Muscle of arm (tissue), 12 donors: Measurements from ENCODE around the gene NELFE. TPM values are rescaled to one million over a fixed set of nuclear protein-coding genes. Genes with fewer than 3 reads are reported as not detected.
A peak's percentile ranks its signal among the peaks of the same experiment; 100 is the strongest.
"Not testable (repeated sequence)": the region's sequence is repeated elsewhere in the genome, so short reads cannot be mapped to it uniquely, and the experiment has no call there.

ENCODE experiments used
- DNase-seq: peaks from one replicate; pipeline ENCODE4 v3.0.0-alpha.2; 2013
- polyA plus RNA-seq, 12 donors: library from polyadenylated mRNA; unstranded; fragments of 120-200 nt; gene quantifications; one replicate each; pipeline ENCODE4 v1.2.1, GENCODE V29; 2013; ENCODE audit not compliant: insufficient read length in 12 of 12

The NELFE gene
- polyA plus RNA-seq, 12 donors = 54.1 to 83.6 (median 59.8) TPM; not detected in 1

DNA sequence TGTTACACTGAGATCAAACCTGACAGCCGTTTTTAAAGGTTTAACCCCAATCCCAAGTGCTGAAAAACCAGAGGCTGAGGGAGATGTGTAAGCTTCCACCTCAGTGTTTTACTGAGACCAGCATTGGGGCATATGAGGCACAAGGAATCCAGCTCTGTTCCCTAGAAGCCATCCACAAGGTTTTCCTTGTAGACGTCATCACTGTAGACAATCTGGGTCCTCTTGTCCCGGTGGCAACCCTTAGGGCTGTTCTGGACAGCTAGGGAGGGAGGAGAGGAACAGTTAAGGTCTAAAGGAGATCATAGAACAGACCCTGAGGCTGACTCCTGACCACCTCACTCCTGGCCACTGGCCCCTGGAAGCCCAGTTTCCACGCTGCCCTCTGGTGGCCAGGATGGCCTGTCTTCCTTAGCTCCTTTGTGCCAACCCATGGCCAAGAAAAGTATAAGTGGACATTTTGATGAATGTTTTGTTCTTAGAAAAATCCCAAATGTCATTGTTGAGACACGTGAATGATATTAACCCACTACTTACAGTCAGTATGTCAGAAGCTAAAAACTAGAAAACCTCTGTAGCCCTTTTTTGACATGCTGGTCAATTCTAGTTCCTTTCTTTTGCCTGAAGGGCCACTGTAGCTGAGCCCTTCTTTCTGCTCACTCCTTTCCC is 6.5 kb downstream of the NELFE start:
- peak; percentile 30 for DNase-seq

DNA sequence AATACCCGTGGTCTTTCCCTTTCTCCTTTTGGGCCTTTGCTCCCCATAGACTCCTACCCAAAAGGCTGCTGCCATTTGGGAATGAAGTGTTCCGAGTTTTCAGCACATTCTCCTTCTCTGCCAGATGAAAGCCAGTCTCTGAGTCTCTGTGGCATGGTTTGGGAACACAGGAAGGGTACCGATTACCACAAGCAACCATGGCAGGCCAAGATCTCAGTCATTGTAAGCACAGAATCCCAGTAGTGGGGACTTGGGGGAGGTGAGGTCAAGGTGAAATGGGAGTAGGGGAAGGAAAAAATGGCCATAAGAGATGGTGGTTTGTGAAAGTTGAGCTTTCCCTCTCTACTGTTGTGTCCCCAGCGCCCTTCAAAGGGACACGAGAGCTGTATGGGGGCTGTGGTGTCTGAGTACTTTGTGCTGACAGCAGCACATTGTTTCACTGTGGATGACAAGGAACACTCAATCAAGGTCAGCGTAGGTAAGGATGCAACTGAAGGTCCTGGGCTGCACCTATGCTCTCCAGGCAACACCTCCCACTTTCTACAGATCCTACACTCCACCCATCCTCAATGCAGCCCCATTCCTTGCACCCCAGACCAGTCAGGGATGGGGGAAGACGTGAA is 8.7 kb downstream of the NELFE start:
- no peak for DNase-seq

DNA sequence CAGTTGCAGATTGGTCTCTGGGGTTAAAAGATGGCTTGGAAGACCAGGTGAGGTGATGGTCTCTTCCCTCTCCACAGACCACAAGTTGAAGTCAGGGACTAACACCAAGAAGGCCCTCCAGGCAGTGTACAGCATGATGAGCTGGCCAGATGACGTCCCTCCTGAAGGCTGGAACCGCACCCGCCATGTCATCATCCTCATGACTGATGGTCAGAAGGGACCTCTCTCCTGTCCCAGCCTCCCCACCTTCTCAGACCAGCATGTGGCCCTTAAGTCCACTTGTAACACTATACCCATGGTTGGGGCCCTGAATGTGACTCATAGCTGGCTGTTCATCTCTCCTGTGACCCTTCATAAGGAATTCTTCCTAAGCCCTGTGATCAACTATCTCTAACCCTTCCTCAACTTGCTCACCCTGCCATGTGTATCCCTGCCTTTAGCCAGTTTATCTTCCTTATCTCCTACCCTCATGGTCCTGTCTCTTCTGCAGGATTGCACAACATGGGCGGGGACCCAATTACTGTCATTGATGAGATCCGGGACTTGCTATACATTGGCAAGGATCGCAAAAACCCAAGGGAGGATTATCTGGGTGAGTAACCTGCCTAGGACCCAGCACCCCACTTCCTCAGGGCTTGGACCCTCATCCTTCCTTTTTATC is 9.9 kb downstream of the NELFE start:
- no peak for DNase-seq

DNA sequence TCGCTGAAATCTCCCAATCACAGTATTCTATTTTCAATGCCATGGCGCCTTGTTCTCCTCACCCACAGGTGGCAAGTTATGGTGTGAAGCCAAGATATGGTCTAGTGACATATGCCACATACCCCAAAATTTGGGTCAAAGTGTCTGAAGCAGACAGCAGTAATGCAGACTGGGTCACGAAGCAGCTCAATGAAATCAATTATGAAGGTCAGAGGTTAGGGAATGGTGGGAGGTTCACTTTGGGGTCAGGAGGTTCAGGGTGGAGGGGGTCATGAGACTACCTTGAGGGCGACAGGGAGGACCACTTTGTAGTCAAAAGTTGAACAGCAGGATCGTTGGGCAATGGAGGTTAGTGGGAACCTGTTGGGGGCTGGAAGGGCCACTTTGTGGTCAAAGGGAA is 10.5 kb downstream of the NELFE start:
- no peak for DNase-seq

DNA sequence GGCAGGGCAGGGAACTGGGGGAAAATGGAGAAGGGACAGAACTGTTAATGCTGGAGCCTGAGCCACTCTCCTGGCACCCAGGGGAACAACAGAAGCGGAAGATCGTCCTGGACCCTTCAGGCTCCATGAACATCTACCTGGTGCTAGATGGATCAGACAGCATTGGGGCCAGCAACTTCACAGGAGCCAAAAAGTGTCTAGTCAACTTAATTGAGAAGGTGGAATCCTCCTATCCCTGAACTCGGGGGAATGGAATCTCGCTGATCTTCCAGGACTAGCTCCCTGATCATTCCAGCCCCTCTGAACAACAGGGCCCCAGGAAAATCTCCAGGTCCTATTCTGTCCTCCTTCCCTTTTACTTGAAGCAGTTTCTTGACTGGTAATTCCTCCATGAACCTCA is 10.9 kb downstream of the NELFE start:
- no peak for DNase-seq

DNA sequence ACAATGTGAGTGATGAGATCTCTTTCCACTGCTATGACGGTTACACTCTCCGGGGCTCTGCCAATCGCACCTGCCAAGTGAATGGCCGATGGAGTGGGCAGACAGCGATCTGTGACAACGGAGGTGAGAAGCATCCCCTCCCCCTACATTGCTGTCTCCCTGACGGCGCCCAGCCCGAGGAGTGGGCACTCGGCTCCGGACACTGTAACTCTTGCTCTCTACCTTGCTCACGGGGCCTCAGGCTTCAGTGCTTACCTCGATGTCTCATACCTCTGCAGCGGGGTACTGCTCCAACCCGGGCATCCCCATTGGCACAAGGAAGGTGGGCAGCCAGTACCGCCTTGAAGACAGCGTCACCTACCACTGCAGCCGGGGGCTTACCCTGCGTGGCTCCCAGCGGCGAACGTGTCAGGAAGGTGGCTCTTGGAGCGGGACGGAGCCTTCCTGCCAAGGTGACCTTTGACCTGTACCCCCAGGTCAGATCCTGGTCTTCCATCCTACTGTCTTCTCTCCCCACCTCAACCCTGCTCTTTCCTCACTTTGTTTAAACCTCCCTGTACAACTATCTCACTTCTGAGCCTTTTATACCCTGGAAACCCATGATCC is 11.6 kb downstream of the NELFE start:
- no peak for DNase-seq

DNA sequence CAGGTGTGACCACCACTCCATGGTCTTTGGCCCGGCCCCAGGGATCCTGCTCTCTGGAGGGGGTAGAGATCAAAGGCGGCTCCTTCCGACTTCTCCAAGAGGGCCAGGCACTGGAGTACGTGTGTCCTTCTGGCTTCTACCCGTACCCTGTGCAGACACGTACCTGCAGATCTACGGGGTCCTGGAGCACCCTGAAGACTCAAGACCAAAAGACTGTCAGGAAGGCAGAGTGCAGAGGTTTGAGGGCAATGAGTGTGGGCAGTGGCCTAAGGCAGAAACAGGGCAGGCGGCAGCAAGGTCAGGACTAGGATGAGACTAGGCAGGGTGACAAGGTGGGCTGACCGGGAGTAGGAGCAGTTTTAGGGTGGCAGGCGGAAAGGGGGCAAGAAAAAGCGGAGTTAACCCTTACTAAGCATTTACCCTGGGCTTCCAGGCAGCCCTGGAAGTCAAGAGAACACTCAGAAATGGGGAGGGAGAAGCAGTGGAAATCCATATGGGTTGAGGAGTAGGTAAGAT is 12.3 kb downstream of the NELFE start:
- DNase-seq = no peak

DNA sequence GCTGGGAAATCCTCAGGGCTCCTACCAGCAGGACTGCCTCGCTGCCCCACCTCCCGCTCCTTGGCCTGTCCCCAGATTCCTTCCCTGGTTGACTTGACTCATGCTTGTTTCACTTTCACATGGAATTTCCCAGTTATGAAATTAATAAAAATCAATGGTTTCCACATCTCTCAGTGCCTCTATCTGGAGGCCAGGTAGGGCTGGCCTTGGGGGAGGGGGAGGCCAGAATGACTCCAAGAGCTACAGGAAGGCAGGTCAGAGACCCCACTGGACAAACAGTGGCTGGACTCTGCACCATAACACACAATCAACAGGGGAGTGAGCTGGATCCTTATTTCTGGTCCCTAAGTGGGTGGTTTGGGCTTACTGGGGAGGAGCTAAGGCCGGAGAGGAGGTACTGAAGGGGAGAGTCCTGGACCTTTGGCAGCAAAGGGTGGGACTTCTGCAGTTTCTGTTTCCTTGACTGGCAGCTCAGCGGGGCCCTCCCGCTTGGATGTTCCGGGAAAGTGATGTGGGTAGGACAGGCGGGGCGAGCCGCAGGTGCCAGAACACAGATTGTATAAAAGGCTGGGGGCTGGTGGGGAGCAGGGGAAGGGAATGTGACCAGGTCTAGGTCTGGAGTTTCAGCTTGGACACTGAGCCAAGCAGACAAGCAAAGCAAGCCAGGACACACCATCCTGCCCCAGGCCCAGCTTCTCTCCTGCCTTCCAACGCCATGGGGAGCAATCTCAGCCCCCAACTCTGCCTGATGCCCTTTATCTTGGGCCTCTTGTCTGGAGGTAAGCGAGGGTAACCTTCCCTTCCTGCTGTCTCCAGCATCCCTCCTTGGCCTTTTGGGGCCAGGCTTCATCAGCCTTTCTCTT is 13.0 kb downstream of the NELFE start, which contains the start of gene CFB:
TSS of gene CFB (plus strand) at position 589 of the 863 bp plus-strand sequence. CDS start at position 716, 127 bp downstream.
- DNase-seq = peak; percentile 46

DNA sequence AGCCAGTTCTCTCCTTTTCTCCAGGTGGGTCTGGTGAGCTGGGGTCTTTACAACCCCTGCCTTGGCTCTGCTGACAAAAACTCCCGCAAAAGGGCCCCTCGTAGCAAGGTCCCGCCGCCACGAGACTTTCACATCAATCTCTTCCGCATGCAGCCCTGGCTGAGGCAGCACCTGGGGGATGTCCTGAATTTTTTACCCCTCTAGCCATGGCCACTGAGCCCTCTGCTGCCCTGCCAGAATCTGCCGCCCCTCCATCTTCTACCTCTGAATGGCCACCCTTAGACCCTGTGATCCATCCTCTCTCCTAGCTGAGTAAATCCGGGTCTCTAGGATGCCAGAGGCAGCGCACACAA is 13.6 kb downstream of the NELFE start:
- no peak for DNase-seq

DNA sequence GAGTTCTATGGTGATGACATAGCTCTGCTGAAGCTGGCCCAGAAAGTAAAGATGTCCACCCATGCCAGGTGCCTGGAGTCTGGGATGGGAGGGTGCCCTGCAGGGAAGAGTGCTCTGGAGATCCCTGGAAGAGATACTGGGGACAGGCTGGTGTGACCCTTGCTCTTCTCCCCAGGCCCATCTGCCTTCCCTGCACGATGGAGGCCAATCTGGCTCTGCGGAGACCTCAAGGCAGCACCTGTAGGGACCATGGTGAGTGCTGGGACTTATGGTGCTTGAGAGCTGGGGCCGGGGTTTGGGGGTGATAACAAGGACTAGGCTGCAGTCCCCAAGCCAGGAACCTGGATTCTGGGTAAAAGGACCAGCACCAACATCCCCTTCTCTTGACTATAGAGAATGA is 15.0 kb downstream of the NELFE start:
- DNase-seq = no peak

DNA sequence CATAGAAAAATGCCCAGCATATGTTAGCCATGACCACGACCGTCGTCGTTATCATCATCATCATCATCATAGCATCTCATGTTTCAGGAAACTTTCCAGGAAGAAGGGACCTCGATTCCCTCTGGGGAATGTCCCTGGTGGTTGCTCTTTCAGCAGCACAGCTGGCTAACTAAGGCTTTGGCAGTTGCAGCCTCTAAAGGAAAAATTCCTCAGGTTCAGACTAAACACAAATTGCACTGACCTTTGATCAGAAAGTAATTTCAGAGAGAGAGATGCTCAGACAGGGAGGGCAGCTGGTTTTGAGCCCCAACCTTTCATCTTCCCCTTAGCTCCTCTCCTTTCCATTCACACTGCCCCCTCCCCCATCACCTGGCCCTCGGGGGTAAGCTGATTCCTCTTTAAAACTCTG is 18.5 kb downstream of the NELFE start:
- DNase-seq = no peak

DNA sequence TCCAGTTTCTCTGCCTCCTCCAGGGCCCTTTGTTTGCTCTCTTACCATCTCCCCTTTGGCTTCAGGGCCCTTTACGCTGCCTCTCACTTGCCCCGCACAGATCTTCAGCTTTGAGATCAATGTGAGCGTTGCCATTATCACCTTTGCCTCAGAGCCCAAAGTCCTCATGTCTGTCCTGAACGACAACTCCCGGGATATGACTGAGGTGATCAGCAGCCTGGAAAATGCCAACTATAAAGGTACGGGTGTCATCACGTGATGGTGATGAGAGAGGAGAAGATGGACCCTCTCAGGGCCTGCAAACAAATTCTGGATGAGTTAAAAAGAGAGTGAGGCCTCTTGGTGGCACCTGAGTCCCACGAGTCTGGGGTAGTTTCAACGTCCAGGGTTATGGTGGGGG is 22.9 kb downstream of the NELFE start:
- DNase-seq = no peak

DNA sequence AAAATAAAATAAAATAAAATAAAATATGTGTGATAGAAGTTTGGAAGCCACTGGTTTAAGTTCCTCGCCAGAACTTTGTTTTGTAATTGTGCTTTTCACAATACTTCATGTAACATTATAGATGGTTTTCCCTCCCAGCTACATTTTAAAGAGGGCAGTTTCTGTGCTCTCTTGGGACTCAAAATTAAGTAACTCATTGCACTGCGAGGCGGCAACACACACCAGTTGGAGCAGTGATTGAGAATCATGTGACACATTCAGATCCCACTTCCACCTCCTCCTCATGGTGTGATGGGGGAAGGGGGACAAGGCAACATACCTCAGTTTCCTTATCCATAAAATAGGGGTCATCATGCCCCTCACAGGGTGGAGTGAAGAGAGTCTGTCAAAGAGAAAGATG is 23.8 kb downstream of the NELFE start:
- DNase-seq = no peak

DNA sequence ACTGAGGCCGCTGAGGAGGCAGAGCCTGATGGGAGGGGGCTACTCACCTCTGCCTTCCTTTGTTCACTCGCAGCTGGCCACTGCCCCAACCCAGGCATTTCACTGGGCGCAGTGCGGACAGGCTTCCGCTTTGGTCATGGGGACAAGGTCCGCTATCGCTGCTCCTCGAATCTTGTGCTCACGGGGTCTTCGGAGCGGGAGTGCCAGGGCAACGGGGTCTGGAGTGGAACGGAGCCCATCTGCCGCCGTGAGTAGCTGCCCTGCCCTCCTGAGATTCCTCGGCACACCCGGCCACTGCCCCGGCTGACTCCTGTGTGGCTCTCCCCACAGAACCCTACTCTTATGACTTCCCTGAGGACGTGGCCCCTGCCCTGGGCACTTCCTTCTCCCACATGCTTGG is 25.2 kb downstream of the NELFE start:
- DNase-seq = no peak

DNA sequence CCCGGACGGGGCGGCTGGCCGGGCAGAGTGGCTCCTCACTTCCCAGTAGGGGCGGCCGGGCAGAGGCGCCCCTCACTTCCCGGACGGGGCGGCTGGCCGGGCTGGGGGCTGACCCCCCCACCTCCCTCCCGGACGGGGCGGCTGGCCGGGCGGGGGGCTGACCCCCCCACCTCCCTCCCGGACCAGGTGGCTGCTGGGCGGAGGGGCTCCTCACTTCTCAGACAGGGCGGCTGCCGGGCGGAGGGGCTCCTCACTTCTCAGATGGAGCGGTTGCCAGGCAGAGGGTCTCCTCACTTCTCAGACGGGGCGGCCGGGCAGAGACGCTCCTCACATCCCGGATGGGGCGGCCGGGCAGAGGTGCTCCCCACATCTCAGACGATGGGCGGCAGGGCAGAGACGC is 26.6 kb downstream of the NELFE start:
- DNase-seq = not testable (repeated sequence)

DNA sequence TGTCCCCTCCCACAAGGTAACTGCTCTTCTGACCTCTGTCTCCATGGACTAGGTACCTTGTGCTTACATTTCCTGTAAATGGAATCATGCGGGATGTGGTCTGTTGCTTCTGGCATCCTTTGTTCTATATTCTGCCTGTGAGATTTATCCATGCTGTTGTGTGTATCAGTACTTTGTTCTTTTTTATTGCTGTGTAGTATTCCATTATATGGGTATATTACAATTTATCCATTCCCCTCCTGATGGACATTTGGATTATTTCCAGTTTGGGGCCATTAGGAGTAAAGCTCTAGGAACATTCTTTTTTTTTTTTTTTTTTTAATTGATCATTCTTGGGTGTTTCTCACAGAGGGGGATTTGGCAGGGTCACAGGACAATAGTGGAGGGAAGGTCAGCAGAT is 27.8 kb downstream of the NELFE start:
- DNase-seq = no peak

DNA sequence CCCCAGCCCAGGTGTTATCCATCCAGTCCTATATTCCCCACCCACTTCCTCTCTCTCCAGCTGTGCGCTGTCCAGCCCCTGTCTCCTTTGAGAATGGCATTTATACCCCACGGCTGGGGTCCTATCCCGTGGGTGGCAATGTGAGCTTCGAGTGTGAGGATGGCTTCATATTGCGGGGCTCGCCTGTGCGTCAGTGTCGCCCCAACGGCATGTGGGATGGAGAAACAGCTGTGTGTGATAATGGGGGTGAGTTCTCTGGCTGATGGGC is 30.2 kb downstream of the NELFE start:
- DNase-seq = no peak

DNA sequence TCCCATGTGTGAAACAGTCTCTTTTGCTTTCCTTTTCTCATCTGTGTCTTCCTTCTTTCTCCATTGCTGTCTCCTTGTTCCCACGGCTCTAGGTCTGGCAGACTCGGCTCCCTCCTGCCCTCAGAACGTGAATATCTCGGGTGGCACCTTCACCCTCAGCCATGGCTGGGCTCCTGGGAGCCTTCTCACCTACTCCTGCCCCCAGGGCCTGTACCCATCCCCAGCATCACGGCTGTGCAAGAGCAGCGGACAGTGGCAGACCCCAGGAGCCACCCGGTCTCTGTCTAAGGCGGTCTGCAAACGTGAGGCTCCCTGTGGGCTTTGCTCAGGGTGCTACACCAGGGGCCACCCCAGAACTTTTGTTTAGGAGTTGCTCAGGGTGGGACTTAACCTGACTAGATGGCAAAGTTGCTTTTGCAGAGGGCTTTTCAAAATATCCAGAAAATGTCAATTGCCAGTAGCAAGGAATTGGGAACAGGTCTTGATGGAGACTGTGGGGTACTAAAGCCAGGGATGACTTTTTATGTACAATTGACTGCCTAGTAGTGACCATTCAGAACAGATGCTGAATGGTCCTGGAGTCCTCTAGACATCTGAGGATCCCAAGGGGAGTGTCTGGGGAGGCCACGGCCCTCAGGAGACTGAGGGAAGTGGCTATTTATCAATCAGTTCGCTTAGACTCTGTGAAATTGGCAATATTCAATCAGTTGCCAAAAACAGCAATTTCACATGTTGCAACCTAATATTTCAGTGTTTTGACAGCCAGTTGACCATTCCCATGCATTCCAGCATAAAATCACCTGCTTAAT is 30.7 kb downstream of the NELFE start:
- no peak for DNase-seq

DNA sequence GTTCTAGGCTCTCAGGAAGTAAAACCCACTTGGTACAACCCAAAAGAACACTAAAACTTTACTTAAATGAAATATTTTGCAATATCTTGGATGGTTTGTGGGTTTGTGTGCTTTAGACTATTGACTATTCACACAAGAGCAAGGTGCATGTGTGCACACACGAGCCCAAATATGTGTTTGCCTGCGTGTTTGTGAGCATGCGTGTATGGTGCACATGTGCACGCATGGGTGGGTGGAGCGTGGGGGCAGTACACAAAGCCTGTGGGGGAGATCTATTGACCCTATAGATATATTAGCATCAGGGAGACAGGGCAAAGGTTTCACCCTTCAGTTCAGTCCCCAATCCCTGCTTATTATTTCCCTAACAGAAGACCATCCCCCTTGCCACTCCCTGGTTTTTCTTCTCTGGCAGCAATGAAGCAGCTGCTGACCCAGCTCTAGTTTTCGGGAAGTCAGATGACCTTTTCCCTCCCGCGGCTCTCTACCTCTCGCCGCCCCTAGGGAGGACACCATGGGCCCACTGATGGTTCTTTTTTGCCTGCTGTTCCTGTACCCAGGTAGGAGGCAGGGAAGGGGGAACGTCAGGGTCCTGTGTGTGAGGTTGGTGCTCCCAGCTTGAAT is 31.4 kb downstream of the NELFE start, which contains the start of gene C2:
TSS of gene C2 (plus strand) at position 476 of the 621 bp plus-strand sequence. CDS start at position 512, 36 bp downstream.
- DNase-seq = no peak

DNA sequence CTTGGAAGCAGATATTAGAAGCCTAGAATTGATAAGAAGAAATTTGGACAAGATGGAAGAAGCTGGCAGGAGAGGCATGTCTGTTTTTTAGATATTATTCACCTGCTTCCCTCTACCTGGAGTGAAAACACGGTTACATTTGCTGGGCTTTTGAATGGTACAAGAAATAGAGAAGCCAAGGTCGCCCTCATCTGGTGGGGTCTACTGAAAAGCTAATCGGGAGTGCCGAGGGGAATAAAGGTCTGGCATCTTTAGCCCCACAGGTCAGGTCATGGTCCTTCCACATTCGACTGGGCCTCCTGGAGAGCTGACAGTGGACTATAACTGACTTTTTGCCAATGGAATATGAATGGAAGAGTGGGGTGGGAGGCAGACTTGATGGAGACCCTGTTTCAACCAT is 35.8 kb downstream of the NELFE start:
- no peak for DNase-seq

DNA sequence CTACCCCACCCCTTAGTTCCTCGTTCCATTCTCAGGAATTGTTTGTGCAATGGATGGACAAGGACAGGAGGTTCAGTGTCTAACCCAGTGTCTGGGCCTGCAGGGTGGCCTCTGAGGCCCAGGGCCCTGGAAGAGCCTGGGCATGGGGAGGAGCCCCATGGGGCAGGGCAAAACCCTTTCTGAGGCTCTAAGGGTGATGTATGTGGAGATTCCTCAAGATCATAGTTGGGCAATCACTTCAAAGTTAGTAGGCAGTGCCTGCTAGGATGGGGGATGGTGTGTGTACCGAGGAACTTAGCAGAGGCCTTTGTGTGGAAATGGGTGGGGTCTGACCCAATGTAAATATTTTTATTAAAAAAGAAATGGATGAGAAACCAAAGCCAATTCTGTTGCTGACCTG is 38.0 kb downstream of the NELFE start:
- DNase-seq = no peak
